Type B pancreatic cell (in vitro differentiated cells): ENCODE measurements around the gene FAM236B. TPM values are rescaled to one million over a fixed set of nuclear protein-coding genes. Genes with fewer than 3 reads are reported as not detected.
"Not testable (repeated sequence)": the region's sequence is repeated elsewhere in the genome, so short reads cannot be mapped to it uniquely, and the experiment has no call there.

Experiments
- DNase-seq: peaks from one replicate; pipeline ENCODE4 v3.0.0; 2021; ENCODE audit warnings: mixed read lengths; ENCODE audit not compliant: unreplicated experiment; ENCODE audit errors: extremely low spot score
- H3K27ac Mint-ChIP-seq: 2 replicates; pipeline ENCODE4 v1.8.0; 2021; ENCODE audit warnings: mild to moderate bottlenecking, mixed read lengths
- H3K27me3 Mint-ChIP-seq: 2 replicates; pipeline ENCODE4 v1.8.0; 2021; ENCODE audit warnings: mixed read lengths
- H3K36me3 Mint-ChIP-seq: 2 replicates; pipeline ENCODE4 v1.8.0; 2021; ENCODE audit warnings: mixed read lengths
- H3K4me1 Mint-ChIP-seq: one replicate; pipeline ENCODE4 v1.8.0; 2021; ENCODE audit warnings: mixed read lengths; ENCODE audit not compliant: unreplicated experiment
- H3K4me3 Mint-ChIP-seq: 2 replicates; pipeline ENCODE4 v1.8.0; 2021; ENCODE audit warnings: mild to moderate bottlenecking, mixed read lengths
- H3K9me3 Mint-ChIP-seq: 2 replicates; pipeline ENCODE4 v1.8.0; 2021; ENCODE audit warnings: mixed read lengths
- long read RNA-seq: library from polyadenylated mRNA; unstranded; transcript quantifications from one replicate; pipeline ENCODE4 v2.0.0, GENCODE V29; 2020
- total RNA-seq: library from RNA; stranded (reverse); gene quantifications from 2 replicates; pipeline ENCODE4 v1.2.1, GENCODE V29; 2021; ENCODE audit warnings: low replicate concordance

Gene FAM236B
- not detected in 2 replicates for total RNA-seq
- long read RNA-seq, result 0 reads

DNA sequence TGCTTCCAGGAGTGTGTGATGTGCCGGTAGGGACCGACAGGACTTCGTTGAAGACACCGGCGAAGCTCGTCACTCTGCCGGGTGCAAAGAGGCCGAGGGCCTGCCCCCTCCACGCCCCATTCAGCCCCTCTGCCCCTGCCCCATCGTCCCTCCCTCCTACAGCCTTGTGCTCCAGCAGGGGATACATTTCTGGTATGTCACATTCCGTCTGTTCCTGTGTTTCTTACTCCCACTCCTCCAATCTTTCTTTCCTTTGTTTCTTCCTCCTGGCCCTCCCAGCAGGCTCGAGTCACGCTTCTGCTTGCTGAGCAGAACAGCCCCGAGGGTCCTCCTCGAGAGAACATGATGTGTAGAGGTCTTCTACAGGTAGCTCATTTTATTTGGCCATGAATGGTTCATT, at the start of gene FAM236B:
TSS of gene FAM236B (minus strand) at position 101 of the 400 bp plus-strand sequence. CDS start at position 1, 100 bp downstream.
- H3K4me3 Mint-ChIP-seq, H3K27ac Mint-ChIP-seq, H3K4me1 Mint-ChIP-seq, H3K36me3 Mint-ChIP-seq, H3K27me3 Mint-ChIP-seq, H3K9me3 Mint-ChIP-seq, DNase-seq: not testable (repeated sequence)

DNA sequence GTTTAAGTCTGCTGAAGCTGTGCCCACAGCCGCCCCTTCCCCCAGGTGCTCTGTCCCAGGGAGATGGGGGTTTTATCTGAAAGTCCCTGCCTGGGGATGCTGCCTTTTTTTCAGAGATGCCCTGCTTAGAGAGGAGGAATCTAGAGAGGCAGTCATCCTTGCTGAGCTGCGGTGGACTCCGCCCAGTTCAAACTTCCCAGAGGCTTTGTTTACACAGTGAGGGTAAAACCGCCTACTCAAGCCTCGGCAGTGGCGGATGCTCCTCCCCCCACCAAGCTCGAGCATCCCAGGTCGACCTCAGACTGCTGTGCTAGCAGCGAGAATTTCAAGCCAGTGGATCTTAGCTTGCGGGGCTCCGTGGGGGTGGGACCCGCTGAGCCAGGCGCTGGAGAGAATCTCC, 48.2 kb upstream of the FAM236B start:
- H3K27ac Mint-ChIP-seq, H3K9me3 Mint-ChIP-seq, H3K36me3 Mint-ChIP-seq, H3K4me3 Mint-ChIP-seq, H3K27me3 Mint-ChIP-seq, DNase-seq, H3K4me1 Mint-ChIP-seq: not testable (repeated sequence)

DNA sequence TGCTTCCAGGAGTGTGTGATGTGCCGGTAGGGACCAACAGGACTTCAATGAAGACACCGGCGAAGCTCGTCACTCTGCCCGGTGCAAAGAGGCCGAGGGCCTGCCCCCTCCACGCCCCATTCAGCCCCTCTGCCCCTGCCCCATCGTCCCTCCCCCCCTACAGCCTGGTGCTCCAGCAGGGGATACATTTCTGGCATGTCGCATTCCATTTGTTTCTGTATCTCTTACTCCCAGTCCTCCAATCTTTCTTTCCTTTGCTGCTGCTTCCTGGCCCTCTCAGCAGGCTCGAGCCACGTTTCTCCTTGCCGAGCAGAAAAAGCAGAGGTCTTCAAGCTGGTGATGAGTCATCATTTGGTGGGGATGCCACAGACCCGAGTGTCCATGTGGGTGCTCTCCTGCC, 25.6 kb upstream of the FAM236B start, which contains the start of gene FAM236D:
TSS of gene FAM236D (minus strand) at position 101 of the 400 bp plus-strand sequence. CDS start at position 1, 100 bp downstream.
- H3K36me3 Mint-ChIP-seq, H3K9me3 Mint-ChIP-seq, H3K4me3 Mint-ChIP-seq, DNase-seq, H3K4me1 Mint-ChIP-seq, H3K27me3 Mint-ChIP-seq, H3K27ac Mint-ChIP-seq: not testable (repeated sequence)

GRCh38 chrX:72790390-72790789, 7.9 kb upstream of the FAM236B start:
- not testable (repeated sequence) for H3K36me3 Mint-ChIP-seq, H3K27ac Mint-ChIP-seq, DNase-seq, H3K4me3 Mint-ChIP-seq, H3K4me1 Mint-ChIP-seq, H3K9me3 Mint-ChIP-seq, H3K27me3 Mint-ChIP-seq

DNA sequence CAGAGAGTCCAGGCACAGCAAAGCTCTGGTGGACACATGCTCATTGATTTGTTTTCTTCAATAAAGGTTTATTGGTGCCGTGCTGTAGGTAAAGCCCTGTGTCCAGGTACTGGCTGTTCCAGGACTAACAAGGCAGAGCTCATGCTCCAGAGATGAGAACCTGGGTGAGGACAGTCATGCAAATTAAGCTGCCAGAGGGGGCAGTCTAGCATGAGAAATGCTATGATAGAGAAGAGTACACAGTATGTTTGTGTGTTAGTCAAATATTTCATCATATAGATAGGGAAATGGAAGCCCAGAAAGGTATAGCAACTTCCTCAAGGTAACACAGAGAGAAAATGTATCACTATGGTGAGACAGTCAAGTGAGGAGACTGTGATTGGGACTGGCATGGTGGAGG, 5.7 kb upstream of the FAM236B start:
- H3K9me3 Mint-ChIP-seq, H3K27ac Mint-ChIP-seq, H3K4me1 Mint-ChIP-seq, DNase-seq, H3K36me3 Mint-ChIP-seq, H3K4me3 Mint-ChIP-seq, H3K27me3 Mint-ChIP-seq: not testable (repeated sequence)

DNA sequence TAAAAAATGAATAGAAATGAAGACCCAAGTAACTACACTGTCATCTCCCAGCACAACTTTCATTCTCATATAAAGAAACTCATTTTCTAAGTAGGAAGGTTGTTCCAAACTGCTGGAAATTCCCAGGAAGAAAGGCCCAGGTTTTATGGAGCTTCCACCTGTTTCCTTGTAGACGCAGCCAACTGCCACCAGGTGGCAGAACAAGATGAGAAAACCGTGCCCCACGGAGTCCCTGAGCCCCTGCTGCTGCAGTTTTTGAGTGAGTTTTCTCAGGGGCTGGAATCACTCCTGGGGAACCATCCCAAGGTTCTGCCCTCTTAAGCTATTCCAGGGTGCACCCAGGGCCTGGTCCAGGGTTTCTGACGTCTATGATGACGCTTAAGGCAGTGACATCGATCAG, 1.5 kb upstream of the FAM236B start:
- not testable (repeated sequence) for H3K36me3 Mint-ChIP-seq

DNA sequence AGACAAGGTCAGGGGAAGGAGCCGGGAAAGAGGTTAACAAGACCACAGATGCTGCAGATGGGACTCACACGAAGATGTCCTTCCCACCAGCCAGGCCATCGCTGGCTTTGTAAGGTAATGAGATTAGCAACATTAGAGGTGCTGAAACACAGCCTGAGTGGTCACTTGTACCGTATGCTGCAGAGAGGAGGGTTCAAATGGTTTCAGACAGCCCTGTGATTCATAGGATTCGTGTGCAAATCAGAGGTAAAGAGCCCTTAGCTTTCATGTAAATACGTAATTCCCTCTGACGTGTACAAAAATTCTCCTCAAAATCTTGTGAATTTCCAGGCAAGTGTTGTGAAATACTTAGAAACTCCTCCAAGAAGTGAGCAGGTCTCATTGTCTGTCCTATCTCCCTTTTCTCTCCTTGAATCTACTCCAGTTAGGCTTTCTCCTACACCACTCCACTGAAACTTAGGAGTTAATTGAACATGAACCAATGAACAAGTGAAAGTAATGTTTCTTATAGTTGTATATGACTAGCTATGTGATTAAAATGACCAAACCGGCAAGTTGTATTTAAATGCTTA, 991 bp upstream of the FAM236B start:
- not testable (repeated sequence) for H3K4me1 Mint-ChIP-seq, DNase-seq, H3K9me3 Mint-ChIP-seq, H3K36me3 Mint-ChIP-seq, H3K27ac Mint-ChIP-seq, H3K27me3 Mint-ChIP-seq, H3K4me3 Mint-ChIP-seq

More for the DNA sequence above, 1.5 kb upstream of the FAM236B start:
- H3K4me1 Mint-ChIP-seq, H3K27ac Mint-ChIP-seq, H3K27me3 Mint-ChIP-seq, DNase-seq, H3K4me3 Mint-ChIP-seq, H3K9me3 Mint-ChIP-seq: not testable (repeated sequence)

- H3K27ac Mint-ChIP-seq, H3K36me3 Mint-ChIP-seq, H3K4me3 Mint-ChIP-seq, DNase-seq, H3K9me3 Mint-ChIP-seq, H3K4me1 Mint-ChIP-seq, H3K27me3 Mint-ChIP-seq: not testable (repeated sequence)
Measured at GRCh38 chrX:72778146-72778545, 4.3 kb downstream of the FAM236B start.

GRCh38 chrX:72777467-72777790, 5.0 kb downstream of the FAM236B start:
- not testable (repeated sequence) for H3K27me3 Mint-ChIP-seq, H3K4me1 Mint-ChIP-seq, H3K4me3 Mint-ChIP-seq, H3K36me3 Mint-ChIP-seq, DNase-seq, H3K9me3 Mint-ChIP-seq, H3K27ac Mint-ChIP-seq

GRCh38 chrX:72776653-72777466, 5.6 kb downstream of the FAM236B start, which contains the start of gene DMRTC1B:
TSS of gene DMRTC1B (plus strand) at chrX:72776890. CDS start at chrX:72845136, 68,246 bp downstream.
- H3K4me1 Mint-ChIP-seq, H3K9me3 Mint-ChIP-seq, H3K36me3 Mint-ChIP-seq, DNase-seq, H3K27ac Mint-ChIP-seq, H3K27me3 Mint-ChIP-seq, H3K4me3 Mint-ChIP-seq: not testable (repeated sequence)

- H3K27me3 Mint-ChIP-seq, DNase-seq, H3K4me3 Mint-ChIP-seq, H3K36me3 Mint-ChIP-seq, H3K9me3 Mint-ChIP-seq, H3K4me1 Mint-ChIP-seq, H3K27ac Mint-ChIP-seq: not testable (repeated sequence)
Measured at GRCh38 chrX:72760454-72760853, 22.0 kb downstream of the FAM236B start.

- H3K36me3 Mint-ChIP-seq, H3K27me3 Mint-ChIP-seq, H3K27ac Mint-ChIP-seq, H3K4me1 Mint-ChIP-seq, H3K4me3 Mint-ChIP-seq, DNase-seq, H3K9me3 Mint-ChIP-seq: not testable (repeated sequence)
Measured at GRCh38 chrX:72748545-72748944, 33.9 kb downstream of the FAM236B start.

GRCh38 chrX:72745546-72745945, 36.9 kb downstream of the FAM236B start:
- not testable (repeated sequence) for H3K27ac Mint-ChIP-seq, H3K4me3 Mint-ChIP-seq, H3K27me3 Mint-ChIP-seq, H3K9me3 Mint-ChIP-seq, H3K4me1 Mint-ChIP-seq, DNase-seq, H3K36me3 Mint-ChIP-seq
